Activated T-cell treated with anti-CD3 and anti-CD28 coated beads for 24 hours (primary cell): ENCODE data around the gene BIVM.

ENCODE experiments used
- DNase-seq: peaks from one replicate; pipeline ENCODE4 v3.0.0-alpha.2; 2020; ENCODE audit warnings: low read depth

Gene BIVM

GRCh38 chr13:102881819-102882686 lies 83.1 kb downstream of the BIVM start:
- DNase-seq: no peak
